SK-N-MC (cell line): ENCODE measurements around the gene CEACAM18.

Source experiments
- EZH2 ChIP-seq: fragments of 200-600 bp; sonication (generic); IDR thresholded peaks from one replicate; pipeline ENCODE4 v1.6.1; 2017; ENCODE audit warnings: antibody characterized with exemption
- POLR2AphosphoS5 ChIP-seq: IDR thresholded peaks from 2 replicates; pipeline ENCODE4 v1.6.1; 2012; ENCODE audit warnings: mild to moderate bottlenecking, low read depth, low read length, borderline replicate concordance

- no peak for TF ChIP-seq POLR2AphosphoS5
- TF ChIP-seq EZH2, result no peak
These were observed 43.4 kb downstream of the CEACAM18 start for GRCh38 chr19:51521781-51522180.
